ENCODE measurements around the gene IRF8. TPM values are rescaled to one million over a fixed set of nuclear protein-coding genes. Genes with fewer than 3 reads are reported as not detected.

The IRF8 gene
- total and polyA plus RNA-seq, 5 donors from 2014 or later = 0.78 to 4.4 (median 3.8) TPM

- ATAC-seq (ENCODE audit: low read depth in 2 of 2) = no peak
- H3K9me3 Mint-ChIP-seq = peaks cover 0 to 2% (median 0%) of the 10 kb centered on the region in 7 donors
- peaks cover 0 to 13% (median 0%) of the 10 kb centered on the region in 4 donors for H3K4me1 Mint-ChIP-seq
- no peak overlapping the region for H3K4me3 Mint-ChIP-seq
- Histone ChIP-seq H3K27ac (ENCODE audit: insufficient read depth, low read length, poor library complexity, severe bottlenecking) (no peak overlapping the region), H3K4me1 (ENCODE audit: control insufficient read depth, insufficient read depth, low read length, poor library complexity, severe bottlenecking) (no peaks in the 10 kb centered on the region), H3K9me3 (ENCODE audit: control insufficient read depth in 2 of 2, low read length in 2 of 2) (peaks cover 0 to 1% of the 10 kb centered on the region in 2 experiments), H3K27me3 (ENCODE audit: control insufficient read depth, insufficient read depth, low read length) (no peaks in the 10 kb centered on the region), H3K4me3 (ENCODE audit: low read depth, low read length) (no peak overlapping the region), H3K36me3 (ENCODE audit: control insufficient read depth, insufficient read depth, low read length) (no peaks in the 10 kb centered on the region)
- no peaks in the 10 kb centered on the region for H3K36me3 Mint-ChIP-seq
- no peaks in the 10 kb centered on the region for H3K27me3 Mint-ChIP-seq
- no peak for DNase-seq
- no peak overlapping the region for H3K27ac Mint-ChIP-seq
Measured at GRCh38 chr16:85970738-85971137, 71.8 kb downstream of the IRF8 start.

Other genes with a start within 250 kb of the IRF8 start
- 2.9 TPM for gene GINS2, start 210.2 kb upstream of the IRF8 start, total RNA-seq
- gene GINS2, start 210.2 kb upstream of the IRF8 start, polyA plus RNA-seq = 1 to 10 TPM; 3.4 to 5.1 (median 4.3) TPM
- gene C16orf74, start 148.1 kb upstream of the IRF8 start, total RNA-seq = 5.5 TPM
- gene C16orf74, start 148.1 kb upstream of the IRF8 start, polyA plus RNA-seq = 10 to 100 TPM; 23.9 to 41.6 (median 28.4) TPM
- 36.9 TPM for gene EMC8, start 99.6 kb upstream of the IRF8 start, total RNA-seq
- 10 to 100 TPM; 23.7 to 33.3 (median 26.5) TPM for gene EMC8, start 99.6 kb upstream of the IRF8 start, polyA plus RNA-seq
- 476 TPM for gene COX4I1, start 99.5 kb upstream of the IRF8 start, total RNA-seq
- gene COX4I1, start 99.5 kb upstream of the IRF8 start, polyA plus RNA-seq = 1,000 to 10,000 TPM; 1,107 to 1,194 (median 1,127) TPM

All from CD4-positive, CD25-positive, alpha-beta regulatory T cell (primary cell).